ENCODE measurements around the gene GPRIN1.

GRCh38 chr5:176562189-176562588, 47.8 kb downstream of the GPRIN1 start:
- TF ChIP-seq, protein P1, sequence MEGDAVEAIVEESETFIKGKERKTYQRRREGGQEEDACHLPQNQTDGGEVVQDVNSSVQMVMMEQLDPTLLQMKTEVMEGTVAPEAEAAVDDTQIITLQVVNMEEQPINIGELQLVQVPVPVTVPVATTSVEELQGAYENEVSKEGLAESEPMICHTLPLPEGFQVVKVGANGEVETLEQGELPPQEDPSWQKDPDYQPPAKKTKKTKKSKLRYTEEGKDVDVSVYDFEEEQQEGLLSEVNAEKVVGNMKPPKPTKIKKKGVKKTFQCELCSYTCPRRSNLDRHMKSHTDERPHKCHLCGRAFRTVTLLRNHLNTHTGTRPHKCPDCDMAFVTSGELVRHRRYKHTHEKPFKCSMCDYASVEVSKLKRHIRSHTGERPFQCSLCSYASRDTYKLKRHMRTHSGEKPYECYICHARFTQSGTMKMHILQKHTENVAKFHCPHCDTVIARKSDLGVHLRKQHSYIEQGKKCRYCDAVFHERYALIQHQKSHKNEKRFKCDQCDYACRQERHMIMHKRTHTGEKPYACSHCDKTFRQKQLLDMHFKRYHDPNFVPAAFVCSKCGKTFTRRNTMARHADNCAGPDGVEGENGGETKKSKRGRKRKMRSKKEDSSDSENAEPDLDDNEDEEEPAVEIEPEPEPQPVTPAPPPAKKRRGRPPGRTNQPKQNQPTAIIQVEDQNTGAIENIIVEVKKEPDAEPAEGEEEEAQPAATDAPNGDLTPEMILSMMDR (IDR thresholded peaks at IDR 0.05): no peak
- no peak for TF ChIP-seq POLR2A (IDR thresholded peaks at IDR 0.05)
